MM.1S (cell line): Measurements from ENCODE around the gene NUP210.

Source experiments
- DNase-seq: peaks from one replicate; pipeline ENCODE4 v3.0.0-alpha.2; 2015
- H2AFZ ChIP-seq: fragments of 300-600 bp; sonication (generic); 2 replicates; pipeline ENCODE4 v1.6.0; 2016; ENCODE audit warnings: antibody characterized with exemption, low read length
- H3F3A ChIP-seq: fragments of 300-600 bp; sonication (generic); 2 replicates; pipeline ENCODE4 v1.6.1; 2016; ENCODE audit warnings: mild to moderate bottlenecking, antibody characterized with exemption, low read length, moderate library complexity, mixed read lengths; ENCODE audit not compliant: insufficient read depth
- H3K27ac ChIP-seq: fragments of 300-600 bp; sonication (generic); 2 replicates; pipeline ENCODE4 v1.5.1; 2016; ENCODE audit warnings: mild to moderate bottlenecking, low read length
- H3K27me3 ChIP-seq: fragments of 300-600 bp; sonication (generic); replicated peaks from 2 replicates; pipeline ENCODE4 v1.6.0; 2016; ENCODE audit warnings: low read length; ENCODE audit not compliant: insufficient read depth
- H3K36me3 ChIP-seq: fragments of 300-600 bp; sonication (generic); replicated peaks from 2 replicates; pipeline ENCODE4 v1.6.1; 2016; ENCODE audit warnings: mild to moderate bottlenecking, low read length, mixed read lengths; ENCODE audit not compliant: insufficient read depth
- H3K4me1 ChIP-seq: fragments of 300-600 bp; sonication (generic); 2 replicates; pipeline ENCODE4 v1.6.1; 2016; ENCODE audit warnings: low read length, mixed read lengths
- H3K4me2 ChIP-seq: fragments of 300-600 bp; sonication (generic); 2 replicates; pipeline ENCODE4 v1.6.0; 2016; ENCODE audit warnings: low read depth, low read length
- H3K4me3 ChIP-seq: fragments of 300-600 bp; sonication (generic); 2 replicates; pipeline ENCODE4 v1.5.1; 2016; ENCODE audit warnings: low read length, mixed read lengths
- H3K79me2 ChIP-seq: fragments of 300-600 bp; sonication (generic); 2 replicates; pipeline ENCODE4 v1.6.1; 2016; ENCODE audit warnings: mixed run types, low read length, mixed read lengths
- H3K9ac ChIP-seq: fragments of 300-600 bp; sonication (generic); 2 replicates; pipeline ENCODE4 v1.6.1; 2016; ENCODE audit warnings: low read length, mixed read lengths
- H3K9me2 ChIP-seq: fragments of 300-600 bp; sonication (generic); replicated peaks from 2 replicates; pipeline ENCODE4 v1.6.1; 2016; ENCODE audit warnings: mild to moderate bottlenecking, low read length, mixed read lengths; ENCODE audit not compliant: insufficient read depth
- H3K9me3 ChIP-seq: fragments of 300-600 bp; sonication (generic); replicated peaks from 2 replicates; pipeline ENCODE4 v1.6.1; 2016; ENCODE audit warnings: mild to moderate bottlenecking, low read length, mixed read lengths; ENCODE audit not compliant: insufficient read depth
- H4K20me1 ChIP-seq: fragments of 300-600 bp; sonication (generic); 2 replicates; pipeline ENCODE4 v1.6.1; 2016; ENCODE audit warnings: mild to moderate bottlenecking, low read length, moderate library complexity, mixed read lengths; ENCODE audit not compliant: insufficient read depth
- CTCF ChIP-seq: fragments of 300-600 bp; sonication (generic); IDR thresholded peaks from 2 replicates; pipeline ENCODE4 v1.5.1; 2016; ENCODE audit warnings: antibody characterized with exemption, low read length, mixed read lengths
- EZH2 ChIP-seq: fragments of 300-600 bp; sonication (generic); optimal IDR thresholded peaks from 2 replicates; pipeline ENCODE3; 2017; ENCODE audit warnings: low read depth, mild to moderate bottlenecking, antibody characterized with exemption, low read length, mixed read lengths
- EZH2phosphoT487 ChIP-seq: fragments of 300-600 bp; sonication (generic); IDR thresholded peaks from 2 replicates; pipeline ENCODE4 v1.6.1; 2018; ENCODE audit warnings: antibody characterized with exemption, low read length

The NUP210 gene

DNA sequence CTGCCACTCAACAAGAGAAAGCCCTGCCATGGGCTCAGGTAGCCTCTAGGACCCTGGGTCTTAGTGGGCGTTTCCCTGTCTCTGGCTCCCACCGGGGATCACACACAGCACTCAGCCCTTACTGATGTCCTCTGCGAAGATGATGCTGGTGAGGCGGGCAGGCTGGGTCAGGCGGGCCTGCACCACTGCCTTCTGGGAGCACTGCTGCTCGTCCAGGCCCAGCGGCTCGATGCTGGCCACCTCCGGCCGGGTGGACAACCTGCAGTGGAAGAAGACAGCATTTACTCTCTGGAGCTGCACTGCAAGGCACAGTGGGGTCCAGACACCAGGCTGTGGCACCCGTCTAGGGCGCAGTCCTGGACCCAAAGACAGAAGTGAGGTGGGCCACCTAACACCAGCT is 20.5 kb downstream of the NUP210 start:
- Histone ChIP-seq H3K27me3 (no peaks in the 10 kb centered on the region), H3K9me3 (no peaks in the 10 kb centered on the region), H3K27ac (no peak overlapping the region), H3K36me3 (peaks cover 9% of the 10 kb centered on the region; the same call in 1 of the 2 replicates), H3K4me1 (no peaks in the 10 kb centered on the region), H3F3A (no peaks in the 10 kb centered on the region), H3K4me2 (no peak overlapping the region), H3K4me3 (no peak overlapping the region), H3K9me2 (no peaks in the 10 kb centered on the region), H2AFZ (no peak overlapping the region), H3K79me2 (peaks cover 89% of the 10 kb centered on the region), H4K20me1 (peaks cover 31% of the 10 kb centered on the region), H3K9ac (no peak overlapping the region)
- no peak for DNase-seq
- TF ChIP-seq EZH2phosphoT487 (no peak), CTCF (no peak), EZH2 (no peak)

DNA sequence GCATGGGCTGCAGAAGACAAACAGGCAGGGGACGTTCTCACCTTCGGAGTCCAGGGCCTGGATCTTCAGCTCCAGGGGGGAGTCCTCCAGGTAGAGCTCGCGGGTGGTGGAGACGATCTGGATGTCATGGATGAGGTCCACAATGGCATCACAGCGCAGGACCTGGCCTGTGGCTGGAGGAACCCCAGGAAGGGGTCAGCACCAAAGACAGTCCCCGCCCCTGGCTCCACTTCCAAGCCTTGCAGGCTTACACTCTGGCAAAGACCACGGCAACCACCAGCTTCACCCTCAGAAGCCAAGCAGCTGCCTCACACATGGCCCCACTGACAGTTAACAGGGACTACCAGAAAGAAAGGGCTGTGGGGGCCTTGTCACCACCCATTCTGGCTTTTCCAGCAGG is 22.8 kb downstream of the NUP210 start:
- peaks cover 11% of the 10 kb centered on the region for H4K20me1 ChIP-seq
- H3F3A ChIP-seq, result no peaks in the 10 kb centered on the region
- peaks cover 9% of the 10 kb centered on the region; the same call in 1 of the 2 replicates for H3K36me3 ChIP-seq
- H3K4me3 ChIP-seq, result no peak overlapping the region
- H3K27ac ChIP-seq, result no peak overlapping the region
- H2AFZ ChIP-seq, result no peak overlapping the region
- no peaks in the 10 kb centered on the region for H3K4me1 ChIP-seq
- H3K4me2 ChIP-seq, result no peak overlapping the region
- no peak for DNase-seq
- H3K27me3 ChIP-seq, result no peaks in the 10 kb centered on the region
- H3K9ac ChIP-seq, result no peak overlapping the region
- no peaks in the 10 kb centered on the region for H3K9me2 ChIP-seq
- peaks cover 88% of the 10 kb centered on the region for H3K79me2 ChIP-seq
- no peaks in the 10 kb centered on the region for H3K9me3 ChIP-seq
- TF ChIP-seq CTCF, result no peak
- TF ChIP-seq EZH2, result no peak
- no peak for TF ChIP-seq EZH2phosphoT487

DNA sequence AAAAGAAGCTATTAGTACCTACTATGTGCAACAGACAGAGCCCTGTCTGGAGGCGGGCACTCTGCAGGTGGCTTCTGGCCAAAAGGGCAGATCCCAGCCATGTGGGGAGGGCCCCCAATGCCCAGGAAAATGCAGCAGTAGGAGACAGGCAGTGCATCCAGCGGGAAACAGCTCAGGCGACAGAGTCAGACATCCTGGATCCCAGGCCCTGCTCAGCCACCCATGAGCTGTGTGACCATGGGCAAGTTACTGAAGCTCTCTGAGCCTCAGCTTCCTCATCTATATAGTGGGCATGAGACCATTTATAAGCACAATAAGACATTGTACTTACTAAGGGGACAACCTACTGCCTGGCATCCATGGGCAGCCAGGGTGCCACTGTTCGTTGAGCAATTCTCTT is 25.8 kb downstream of the NUP210 start:
- no peaks in the 10 kb centered on the region for H3K4me1 ChIP-seq
- H3K9me2 ChIP-seq, result no peaks in the 10 kb centered on the region
- no peaks in the 10 kb centered on the region for H3F3A ChIP-seq
- no peaks in the 10 kb centered on the region for H4K20me1 ChIP-seq
- no peak overlapping the region for H3K9ac ChIP-seq
- no peak overlapping the region for H3K4me3 ChIP-seq
- no peak overlapping the region for H2AFZ ChIP-seq
- no peak overlapping the region for H3K4me2 ChIP-seq
- TF ChIP-seq EZH2 (no peak), CTCF (no peak), EZH2phosphoT487 (no peak)
- H3K27ac ChIP-seq, result no peak overlapping the region
- H3K9me3 ChIP-seq, result no peaks in the 10 kb centered on the region
- DNase-seq, result no peak
- peaks cover 9% of the 10 kb centered on the region; the same call in 1 of the 2 replicates for H3K36me3 ChIP-seq
- H3K79me2 ChIP-seq, result peaks cover 83% of the 10 kb centered on the region
- no peaks in the 10 kb centered on the region for H3K27me3 ChIP-seq
